Smooth muscle cell (in vitro differentiated cells): Measurements from ENCODE around the gene CD1D. TPM values are rescaled to one million over a fixed set of nuclear protein-coding genes. Genes with fewer than 3 reads are reported as not detected.
"Not testable (repeated sequence)": the region's sequence is repeated elsewhere in the genome, so short reads cannot be mapped to it uniquely, and the experiment has no call there.

Experiments used
- DNase-seq: peaks from one replicate; lab custom pipeline; 2025; ENCODE audit not compliant: unreplicated experiment; lab: John Stamatoyannopoulos, UW
- H2AFZ ChIP-seq: fragments of 200-600 bp; sonication (generic); 2 replicates; pipeline ENCODE4 v1.6.0; 2016; ENCODE audit warnings: antibody characterized with exemption, low read depth, mild to moderate bottlenecking
- H3F3A ChIP-seq: fragments of 200-600 bp; sonication (generic); 2 replicates; pipeline ENCODE4 v1.6.0; 2017; ENCODE audit warnings: antibody characterized with exemption, low read depth
- H3K27ac ChIP-seq: fragments of 200-600 bp; sonication (generic); 2 replicates; pipeline ENCODE4 v1.5.1; 2016; ENCODE audit warnings: low read depth, mild to moderate bottlenecking
- H3K27me3 ChIP-seq: fragments of 200-600 bp; sonication (generic); 2 replicates; pipeline ENCODE4 v1.6.1; 2016; ENCODE audit warnings: low read depth, mild to moderate bottlenecking
- H3K36me3 ChIP-seq: fragments of 200-600 bp; sonication (generic); 2 replicates; pipeline ENCODE4 v1.5.1; 2016; ENCODE audit warnings: low read depth
- H3K4me1 ChIP-seq: fragments of 200-600 bp; sonication (generic); 2 replicates; pipeline ENCODE4 v1.5.1; 2016; ENCODE audit warnings: low read depth
- H3K4me2 ChIP-seq: fragments of 200-600 bp; sonication (generic); 2 replicates; pipeline ENCODE4 v1.6.0; 2016; ENCODE audit warnings: mild to moderate bottlenecking
- H3K4me3 ChIP-seq: fragments of 200-600 bp; sonication (generic); 2 replicates; pipeline ENCODE4 v1.5.1; 2016; ENCODE audit warnings: mild to moderate bottlenecking
- H3K79me2 ChIP-seq: fragments of 200-600 bp; sonication (generic); 2 replicates; pipeline ENCODE4 v1.6.0; 2016; ENCODE audit warnings: low read depth, mild to moderate bottlenecking
- H3K9ac ChIP-seq: fragments of 200-600 bp; sonication (generic); 2 replicates; pipeline ENCODE4 v1.6.0; 2016; ENCODE audit warnings: low read depth
- H3K9me3 ChIP-seq: fragments of 200-600 bp; sonication (generic); replicated peaks from 2 replicates; pipeline ENCODE4 v1.5.1; 2016; ENCODE audit warnings: low read depth
- H4K20me1 ChIP-seq: fragments of 200-600 bp; sonication (generic); 2 replicates; pipeline ENCODE4 v1.6.0; 2016; ENCODE audit warnings: low read depth
- WGBS: methylation state at CpG from one replicate; pipeline ENCODE4 v1.1.7; 2016; ENCODE audit warnings: low lambda C conversion rate; 5-methylcytosine and 5-hydroxymethylcytosine counted together
- polyA plus RNA-seq: library from polyadenylated mRNA; unstranded; fragments of >200 nt; fragmentation: Nextera tagmentation; extraction: Ambion mirVana; gene quantifications from 2 replicates; pipeline ENCODE4 v1.2.1, GENCODE V29; 2016
- total RNA-seq: library from RNA; depleted of rRNA; stranded (reverse); fragments of >200 nt; gene quantifications from 2 replicates; pipeline ENCODE4 v1.2.3, GENCODE V29; 2014
- TF ChIP-seq, protein P1 (sequence below): fragments of 200-600 bp; sonication (generic); IDR thresholded peaks from 2 replicates; pipeline ENCODE4 v1.5.1; 2017; ENCODE audit warnings: borderline replicate concordance, mild to moderate bottlenecking, antibody characterized with exemption; ENCODE audit not compliant: insufficient read depth, poor library complexity, severe bottlenecking

The CD1D gene
- total and polyA plus RNA-seq, 2 experiments from 2014 or later = 2.7 to 3.3 TPM

DNA sequence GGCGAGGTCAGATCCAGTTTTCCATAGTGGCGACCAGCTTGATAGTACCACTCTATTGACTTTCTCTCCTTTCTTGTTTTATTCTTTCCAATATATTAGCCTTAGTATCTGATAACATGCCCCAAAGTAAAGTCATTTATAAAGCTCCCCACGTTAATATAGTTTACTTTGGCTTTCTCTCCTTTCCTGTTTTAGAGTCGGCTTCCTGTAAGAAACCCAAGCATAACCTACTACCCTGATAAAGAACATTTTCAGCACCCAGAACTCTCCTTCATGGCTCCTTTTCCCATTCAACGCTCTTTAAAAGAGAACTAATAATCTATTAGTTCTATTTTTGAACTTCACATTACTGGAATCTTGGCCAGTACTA, 23.7 kb downstream of the CD1D start:
- H2AFZ ChIP-seq = no peak overlapping the region
- 81% methylated on average over 5 of the region's 5 CpGs for WGBS
- H3K4me2 ChIP-seq = no peak overlapping the region
- no peaks in the 10 kb centered on the region for H3F3A ChIP-seq
- H4K20me1 ChIP-seq = no peaks in the 10 kb centered on the region
- no peaks in the 10 kb centered on the region for H3K36me3 ChIP-seq
- H3K9me3 ChIP-seq = no peaks in the 10 kb centered on the region
- no peak overlapping the region for H3K27ac ChIP-seq
- H3K9ac ChIP-seq = no peak overlapping the region
- no peak overlapping the region for H3K4me3 ChIP-seq
- no peak for DNase-seq
- TF ChIP-seq, protein P1, sequence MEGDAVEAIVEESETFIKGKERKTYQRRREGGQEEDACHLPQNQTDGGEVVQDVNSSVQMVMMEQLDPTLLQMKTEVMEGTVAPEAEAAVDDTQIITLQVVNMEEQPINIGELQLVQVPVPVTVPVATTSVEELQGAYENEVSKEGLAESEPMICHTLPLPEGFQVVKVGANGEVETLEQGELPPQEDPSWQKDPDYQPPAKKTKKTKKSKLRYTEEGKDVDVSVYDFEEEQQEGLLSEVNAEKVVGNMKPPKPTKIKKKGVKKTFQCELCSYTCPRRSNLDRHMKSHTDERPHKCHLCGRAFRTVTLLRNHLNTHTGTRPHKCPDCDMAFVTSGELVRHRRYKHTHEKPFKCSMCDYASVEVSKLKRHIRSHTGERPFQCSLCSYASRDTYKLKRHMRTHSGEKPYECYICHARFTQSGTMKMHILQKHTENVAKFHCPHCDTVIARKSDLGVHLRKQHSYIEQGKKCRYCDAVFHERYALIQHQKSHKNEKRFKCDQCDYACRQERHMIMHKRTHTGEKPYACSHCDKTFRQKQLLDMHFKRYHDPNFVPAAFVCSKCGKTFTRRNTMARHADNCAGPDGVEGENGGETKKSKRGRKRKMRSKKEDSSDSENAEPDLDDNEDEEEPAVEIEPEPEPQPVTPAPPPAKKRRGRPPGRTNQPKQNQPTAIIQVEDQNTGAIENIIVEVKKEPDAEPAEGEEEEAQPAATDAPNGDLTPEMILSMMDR = no peak
- peaks cover 4% of the 10 kb centered on the region for H3K4me1 ChIP-seq
- no peaks in the 10 kb centered on the region for H3K79me2 ChIP-seq
- no peaks in the 10 kb centered on the region for H3K27me3 ChIP-seq

DNA sequence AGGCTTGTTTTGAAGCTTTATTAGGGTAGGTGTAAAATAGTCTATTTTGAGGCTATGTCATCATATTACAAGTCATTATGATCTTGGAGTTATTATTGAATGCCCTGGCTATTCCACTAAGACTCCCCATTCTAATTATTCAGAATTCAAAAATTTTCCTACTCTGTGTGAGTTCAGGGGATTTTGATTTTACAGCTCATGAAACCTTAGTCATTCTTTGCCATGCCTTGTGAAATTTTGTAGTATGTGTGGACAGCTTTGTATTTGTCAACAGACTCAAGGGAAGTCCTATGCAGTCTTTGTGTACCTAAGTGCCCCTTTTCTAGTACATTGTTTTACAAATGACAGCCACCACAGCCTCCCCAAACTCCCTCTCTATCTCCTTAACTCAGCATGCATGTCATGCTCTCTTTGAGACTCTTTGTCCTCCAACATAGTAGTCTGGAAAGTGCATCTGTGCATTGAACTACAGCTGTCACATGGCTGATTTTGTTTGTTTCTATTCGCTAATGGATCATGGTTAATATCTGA, 28.0 kb downstream of the CD1D start:
- no peaks in the 10 kb centered on the region for H3K27me3 ChIP-seq
- H2AFZ ChIP-seq = no peak overlapping the region
- H3K27ac ChIP-seq = no peak overlapping the region
- H4K20me1 ChIP-seq = no peaks in the 10 kb centered on the region
- H3K4me3 ChIP-seq = no peak overlapping the region
- 64% methylated on average over 1 of the region's 1 CpG for WGBS
- peaks cover 4% of the 10 kb centered on the region for H3K4me1 ChIP-seq
- no peak overlapping the region for H3K4me2 ChIP-seq
- no peak for DNase-seq
- no peaks in the 10 kb centered on the region for H3F3A ChIP-seq
- no peaks in the 10 kb centered on the region for H3K79me2 ChIP-seq
- TF ChIP-seq, protein P1 = no peak
- no peak overlapping the region for H3K9ac ChIP-seq
- no peaks in the 10 kb centered on the region for H3K9me3 ChIP-seq
- H3K36me3 ChIP-seq = no peaks in the 10 kb centered on the region

DNA sequence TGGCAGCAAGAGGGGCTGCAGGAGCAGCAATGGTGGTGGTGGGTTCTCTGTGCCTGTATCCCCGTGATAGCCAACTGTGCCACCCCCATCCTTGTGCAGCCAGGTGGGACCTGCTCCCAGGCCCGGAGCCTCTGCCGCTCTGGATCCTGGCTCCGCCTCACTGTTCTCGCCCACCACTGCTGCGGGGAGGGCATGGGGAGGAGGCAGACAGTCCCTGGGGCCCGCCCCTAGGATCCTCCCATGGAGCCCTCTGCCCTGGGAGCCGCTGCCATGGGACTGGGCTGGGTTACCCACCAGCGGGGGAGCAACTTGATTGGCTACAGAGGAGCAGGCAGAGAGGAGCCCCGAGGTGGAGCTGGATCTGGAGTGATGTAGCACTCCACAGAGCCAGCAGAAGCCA, 31.6 kb downstream of the CD1D start:
- TF ChIP-seq, protein P1 = no peak
- Histone ChIP-seq H3K9me3 (no peaks in the 10 kb centered on the region), H3K4me1 (peaks cover 4% of the 10 kb centered on the region), H3F3A (no peaks in the 10 kb centered on the region), H3K4me2 (no peak overlapping the region), H3K9ac (no peak overlapping the region), H3K4me3 (no peak overlapping the region), H3K27ac (no peak overlapping the region), H3K79me2 (no peaks in the 10 kb centered on the region), H2AFZ (no peak overlapping the region), H3K27me3 (no peaks in the 10 kb centered on the region), H3K36me3 (no peaks in the 10 kb centered on the region), H4K20me1 (no peaks in the 10 kb centered on the region)
- WGBS = 68% methylated on average over 10 of the region's 10 CpGs
- no peak for DNase-seq

DNA sequence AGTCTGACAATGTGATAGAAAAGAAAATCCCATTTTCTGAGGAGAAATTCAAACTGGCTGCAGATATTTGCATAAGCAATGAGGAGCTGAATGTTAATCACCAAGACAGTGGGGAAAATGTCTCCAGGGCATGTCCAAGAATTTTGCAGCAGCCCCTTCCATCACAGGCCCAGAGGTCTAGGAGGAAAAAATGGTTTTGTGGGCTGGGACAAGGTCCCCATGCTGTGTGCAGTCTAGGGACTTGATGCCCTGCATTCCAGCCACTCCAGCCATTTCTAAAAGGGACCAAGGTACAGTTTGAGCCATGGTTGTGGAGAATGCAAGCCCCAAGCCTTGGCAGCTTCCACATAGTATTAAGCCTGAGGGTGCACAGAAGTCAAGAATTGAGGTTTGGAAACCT, 42.8 kb downstream of the CD1D start:
- not testable (repeated sequence) for H3K27ac ChIP-seq, H3K27me3 ChIP-seq, H2AFZ ChIP-seq, H3K9me3 ChIP-seq, H3K79me2 ChIP-seq, H4K20me1 ChIP-seq, H3K36me3 ChIP-seq, H3K9ac ChIP-seq, H3K4me1 ChIP-seq, H3K4me2 ChIP-seq, H3F3A ChIP-seq, H3K4me3 ChIP-seq, DNase-seq
